ENCODE data around the gene UBAP2L. TPM values are rescaled to one million over a fixed set of nuclear protein-coding genes. Genes with fewer than 3 reads are reported as not detected.
A peak's percentile ranks its signal among the peaks of the same experiment; 100 is the strongest.

The UBAP2L gene
- total RNA-seq, 1 donor from 2014 or later: 218 TPM

DNA sequence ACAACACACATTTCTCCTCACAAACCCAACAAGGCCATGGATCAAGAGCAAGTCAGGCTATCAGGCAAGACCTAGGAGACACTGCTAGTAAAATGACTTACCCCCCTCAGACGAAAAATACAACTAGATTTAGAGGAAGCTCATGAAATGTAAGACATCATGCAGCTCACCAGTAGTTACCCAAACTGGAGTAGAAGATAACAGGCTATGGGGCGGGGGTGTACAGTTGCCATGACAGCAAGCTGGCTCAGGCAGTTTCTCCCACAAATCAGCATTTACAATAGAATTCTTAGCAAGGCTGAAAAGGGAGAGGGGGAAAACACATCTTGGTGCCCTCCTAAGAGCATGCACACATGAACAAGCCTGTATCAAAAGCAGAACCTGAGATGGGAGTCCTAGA is 42.7 kb upstream of the UBAP2L start:
- no peak for FAIRE-seq
- DNase-seq (ENCODE audit: low read depth): no peak

DNA sequence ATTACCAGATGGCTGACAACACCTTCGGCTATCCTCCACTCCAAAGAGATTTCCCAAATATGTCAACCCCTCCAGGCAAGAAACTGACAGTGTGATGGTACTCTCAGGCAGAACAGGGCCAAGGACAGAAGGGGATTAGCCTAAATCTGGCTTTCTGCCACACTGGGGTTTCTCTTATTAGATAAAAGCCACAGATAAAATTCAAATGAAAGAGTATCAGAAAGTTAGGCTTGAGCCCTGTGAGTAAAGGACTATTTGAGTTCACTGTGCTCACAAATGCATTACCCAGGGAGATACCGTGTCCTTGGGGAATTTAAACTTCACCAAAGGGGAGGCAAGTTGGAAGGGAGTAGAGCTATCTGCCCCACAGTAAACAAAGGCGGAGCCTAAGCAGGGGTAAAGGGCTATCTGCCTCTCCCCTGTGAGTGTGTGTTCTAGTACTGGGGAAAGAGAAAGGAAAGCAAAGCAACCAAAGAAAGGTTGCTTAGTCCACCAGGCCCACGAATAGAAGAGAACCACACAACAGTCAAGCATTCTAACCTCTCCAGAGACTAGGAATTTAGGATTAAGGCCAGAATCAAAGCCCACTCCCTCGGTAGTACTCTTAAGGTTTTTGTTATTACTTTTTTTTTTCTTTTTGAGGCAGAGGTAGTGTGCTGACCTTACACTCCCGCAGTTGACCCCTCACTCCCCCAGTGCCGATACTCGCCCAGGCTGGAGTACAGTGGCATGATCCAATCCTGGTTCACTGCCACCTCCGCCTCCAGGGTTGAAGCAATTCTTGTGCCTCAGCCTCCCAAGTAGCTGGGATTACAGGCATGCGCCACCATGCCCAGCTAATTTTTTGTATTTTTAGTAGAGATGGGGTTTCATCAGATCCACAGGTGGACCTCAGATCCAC is 41.6 kb upstream of the UBAP2L start:
- FAIRE-seq (no peak), DNase-seq (ENCODE audit: low read depth) (no peak)
- H3K9me3 Mint-ChIP-seq (ENCODE audit: unreplicated experiment): peaks cover 2% of the 10 kb centered on the region
- H3K4me3 ChIP-seq (ENCODE audit: insufficient read depth, low read depth, low read length): peak overlapping the region; percentile 30
- H3K4me2 ChIP-seq (ENCODE audit: low read length): peak overlapping the region; percentile 94
- H3K79me2 ChIP-seq (ENCODE audit: insufficient read depth, low read length): peaks cover 88% of the 10 kb centered on the region
- TF ChIP-seq EZH2 (IDR thresholded peaks at IDR 0.05; ENCODE audit: insufficient read depth, low read length) (no peak), CTCF (IDR thresholded peaks at IDR 0.05; ENCODE audit: insufficient read depth, low read depth, low read length) (no peak)
- H3K36me3 Mint-ChIP-seq (ENCODE audit: low read depth, unreplicated experiment): peaks cover 4% of the 10 kb centered on the region
- H3K9me3 ChIP-seq (ENCODE audit: insufficient read depth, low read depth, low read length): no peaks in the 10 kb centered on the region
- H3K9ac ChIP-seq (ENCODE audit: low read length): peak overlapping the region; percentile 10
- peaks cover 19% of the 10 kb centered on the region for H3K36me3 ChIP-seq (ENCODE audit: insufficient read depth, low read length)
- H3K27me3 Mint-ChIP-seq (ENCODE audit: low read depth, unreplicated experiment): no peaks in the 10 kb centered on the region
- peaks cover 85% of the 10 kb centered on the region for H4K20me1 ChIP-seq (ENCODE audit: insufficient read depth, low read length)
- peaks cover 57% of the 10 kb centered on the region for H3K4me1 Mint-ChIP-seq (ENCODE audit: low read depth, unreplicated experiment)
- no peaks in the 10 kb centered on the region for H3K27me3 ChIP-seq (ENCODE audit: insufficient read depth, low read length)
- peaks cover 44% of the 10 kb centered on the region for H3K4me1 ChIP-seq (ENCODE audit: insufficient read depth, low read length)
- peak overlapping the region; percentile 29 for H3K27ac Mint-ChIP-seq (ENCODE audit: unreplicated experiment)
- H3K4me3 Mint-ChIP-seq (ENCODE audit: unreplicated experiment): peak overlapping the region; percentile 76
- no peak overlapping the region for H3K27ac ChIP-seq (ENCODE audit: low read depth, low read length)
- no peak overlapping the region for H2AFZ ChIP-seq (ENCODE audit: low read depth, low read length)

More for the DNA sequence above, 42.7 kb upstream of the UBAP2L start:
- TF ChIP-seq EZH2 (IDR thresholded peaks at IDR 0.05; ENCODE audit: insufficient read depth, low read length) (no peak), CTCF (IDR thresholded peaks at IDR 0.05; ENCODE audit: insufficient read depth, low read depth, low read length) (no peak)
- Mint-ChIP-seq H3K36me3 (ENCODE audit: low read depth, unreplicated experiment) (peaks cover 5% of the 10 kb centered on the region), H3K27me3 (ENCODE audit: low read depth, unreplicated experiment) (no peaks in the 10 kb centered on the region), H3K4me1 (ENCODE audit: low read depth, unreplicated experiment) (peaks cover 53% of the 10 kb centered on the region), H3K4me3 (ENCODE audit: unreplicated experiment) (peak overlapping the region; percentile 43), H3K9me3 (ENCODE audit: unreplicated experiment) (no peaks in the 10 kb centered on the region), H3K27ac (ENCODE audit: unreplicated experiment) (peak overlapping the region; percentile 21)
- Histone ChIP-seq H3K9me3 (ENCODE audit: insufficient read depth, low read depth, low read length) (no peaks in the 10 kb centered on the region), H3K4me3 (ENCODE audit: insufficient read depth, low read depth, low read length) (no peak overlapping the region), H2AFZ (ENCODE audit: low read depth, low read length) (no peak overlapping the region), H3K4me2 (ENCODE audit: low read length) (peak overlapping the region; percentile 94), H3K4me1 (ENCODE audit: insufficient read depth, low read length) (peaks cover 39% of the 10 kb centered on the region), H4K20me1 (ENCODE audit: insufficient read depth, low read length) (peaks cover 97% of the 10 kb centered on the region), H3K27me3 (ENCODE audit: insufficient read depth, low read length) (no peaks in the 10 kb centered on the region), H3K9ac (ENCODE audit: low read length) (peak overlapping the region; percentile 10), H3K36me3 (ENCODE audit: insufficient read depth, low read length) (peaks cover 21% of the 10 kb centered on the region), H3K27ac (ENCODE audit: low read depth, low read length) (no peak overlapping the region), H3K79me2 (ENCODE audit: insufficient read depth, low read length) (peaks cover 91% of the 10 kb centered on the region)
